Activated CD8-positive, alpha-beta T cell treated with anti-CD3 and anti-CD28 coated beads for 36 hours (primary cell): ENCODE results near the gene MAFF. TPM values are rescaled to one million over a fixed set of nuclear protein-coding genes. Genes with fewer than 3 reads are reported as not detected.

Source experiments
- ATAC-seq: fragments of 200-7000 bp; cut with Tn5 transposase; one replicate; pipeline ENCODE4 v1.10.0; 2021; ENCODE audit warnings: mild to moderate bottlenecking, moderate library complexity
- CTCF ChIA-PET: fragments of 350-600 bp; sonication (Branson Sonifier 250); formaldehyde crosslinking; loops from one replicate; lab custom pipeline; 2021; ENCODE audit warnings: antibody characterized with exemption; lab: Charles Lee
- POLR2A ChIA-PET: fragments of 350-600 bp; sonication (Branson Sonifier 250); formaldehyde crosslinking; loops from one replicate; lab custom pipeline; 2021; ENCODE audit warnings: antibody characterized with exemption; lab: Charles Lee
- DNase-seq: peaks from one replicate; pipeline ENCODE4 v3.0.0-alpha.2; 2020
- H3K27ac Mint-ChIP-seq: one replicate; pipeline ENCODE4 v1.8.0; 2021; ENCODE audit warnings: mild to moderate bottlenecking, mixed read lengths
- H3K27me3 Mint-ChIP-seq: one replicate; pipeline ENCODE4 v1.8.0; 2021; ENCODE audit warnings: mixed read lengths
- H3K36me3 Mint-ChIP-seq: one replicate; pipeline ENCODE4 v1.8.0; 2021; ENCODE audit warnings: low read depth, mixed read lengths
- H3K4me1 Mint-ChIP-seq: one replicate; pipeline ENCODE4 v1.8.0; 2021; ENCODE audit warnings: low read depth, mixed read lengths
- H3K4me3 Mint-ChIP-seq: one replicate; pipeline ENCODE4 v1.8.0; 2021; ENCODE audit warnings: mild to moderate bottlenecking, moderate library complexity, mixed read lengths
- H3K9me3 Mint-ChIP-seq: one replicate; pipeline ENCODE4 v1.8.0; 2021; ENCODE audit warnings: mixed read lengths
- intact Hi-C: fragments of 100-400 bp; cut with micrococcal nuclease; formaldehyde crosslinking; loops from one replicate; pipeline ENCODE4 v1.10.0; 2022
- total RNA-seq, 2 experiments: library from RNA; stranded (reverse); gene quantifications; one replicate each; pipeline ENCODE4 v1.2.3, GENCODE V29; 2021
- TF ChIP-seq, protein P1 (sequence below): fragments of 200-600 bp; IDR thresholded peaks from one replicate; pipeline ENCODE4 v1.8.0; 2022; ENCODE audit warnings: antibody characterized with exemption, mild to moderate bottlenecking

MAFF gene
- total RNA-seq, 2 experiments from 2014 or later: 12.5 to 13.7 TPM

DNA sequence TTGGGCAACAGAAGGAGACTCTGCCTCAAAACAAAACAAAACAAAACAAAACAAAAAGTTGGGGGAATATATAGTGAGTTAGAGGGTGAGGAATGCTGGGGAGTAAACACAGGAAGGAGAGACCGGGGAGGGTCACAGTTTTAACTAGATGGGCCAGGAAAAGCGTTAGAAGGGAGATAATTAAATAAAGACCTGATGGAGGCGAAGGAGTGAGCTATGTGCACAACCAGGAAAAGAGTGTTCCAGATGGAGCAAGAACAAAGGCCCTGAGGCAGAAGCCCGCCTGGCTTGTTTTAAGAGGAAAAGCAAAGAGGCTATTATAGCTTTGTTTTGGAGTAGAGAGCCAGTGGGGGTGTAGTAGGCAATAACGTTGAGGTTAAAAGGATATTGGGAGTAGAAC, 15.4 kb upstream of the MAFF start:
- Mint-ChIP-seq H3K9me3 (no peaks in the 10 kb centered on the region), H3K4me3 (no peak overlapping the region), H3K36me3 (no peaks in the 10 kb centered on the region), H3K27ac (no peak overlapping the region), H3K27me3 (no peaks in the 10 kb centered on the region), H3K4me1 (peaks cover 7% of the 10 kb centered on the region)
- ChIA-PET CTCF (interaction anchor here (1.2 to 1.3 kb wide), 2 partner anchors 72 to 134 kb away, joined by 3 to 4 read pairs; no protein-coding TSS in a partner anchor), POLR2A (interaction anchor here (1.0 kb wide), 1 partner anchor 15 kb away, joined by 3 read pairs; the partner anchor contains the start of gene MAFF)
- no peak for DNase-seq
- TF ChIP-seq, protein P1, sequence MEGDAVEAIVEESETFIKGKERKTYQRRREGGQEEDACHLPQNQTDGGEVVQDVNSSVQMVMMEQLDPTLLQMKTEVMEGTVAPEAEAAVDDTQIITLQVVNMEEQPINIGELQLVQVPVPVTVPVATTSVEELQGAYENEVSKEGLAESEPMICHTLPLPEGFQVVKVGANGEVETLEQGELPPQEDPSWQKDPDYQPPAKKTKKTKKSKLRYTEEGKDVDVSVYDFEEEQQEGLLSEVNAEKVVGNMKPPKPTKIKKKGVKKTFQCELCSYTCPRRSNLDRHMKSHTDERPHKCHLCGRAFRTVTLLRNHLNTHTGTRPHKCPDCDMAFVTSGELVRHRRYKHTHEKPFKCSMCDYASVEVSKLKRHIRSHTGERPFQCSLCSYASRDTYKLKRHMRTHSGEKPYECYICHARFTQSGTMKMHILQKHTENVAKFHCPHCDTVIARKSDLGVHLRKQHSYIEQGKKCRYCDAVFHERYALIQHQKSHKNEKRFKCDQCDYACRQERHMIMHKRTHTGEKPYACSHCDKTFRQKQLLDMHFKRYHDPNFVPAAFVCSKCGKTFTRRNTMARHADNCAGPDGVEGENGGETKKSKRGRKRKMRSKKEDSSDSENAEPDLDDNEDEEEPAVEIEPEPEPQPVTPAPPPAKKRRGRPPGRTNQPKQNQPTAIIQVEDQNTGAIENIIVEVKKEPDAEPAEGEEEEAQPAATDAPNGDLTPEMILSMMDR: no peak
- no peak for ATAC-seq
- intact Hi-C loops: no loop called here

DNA sequence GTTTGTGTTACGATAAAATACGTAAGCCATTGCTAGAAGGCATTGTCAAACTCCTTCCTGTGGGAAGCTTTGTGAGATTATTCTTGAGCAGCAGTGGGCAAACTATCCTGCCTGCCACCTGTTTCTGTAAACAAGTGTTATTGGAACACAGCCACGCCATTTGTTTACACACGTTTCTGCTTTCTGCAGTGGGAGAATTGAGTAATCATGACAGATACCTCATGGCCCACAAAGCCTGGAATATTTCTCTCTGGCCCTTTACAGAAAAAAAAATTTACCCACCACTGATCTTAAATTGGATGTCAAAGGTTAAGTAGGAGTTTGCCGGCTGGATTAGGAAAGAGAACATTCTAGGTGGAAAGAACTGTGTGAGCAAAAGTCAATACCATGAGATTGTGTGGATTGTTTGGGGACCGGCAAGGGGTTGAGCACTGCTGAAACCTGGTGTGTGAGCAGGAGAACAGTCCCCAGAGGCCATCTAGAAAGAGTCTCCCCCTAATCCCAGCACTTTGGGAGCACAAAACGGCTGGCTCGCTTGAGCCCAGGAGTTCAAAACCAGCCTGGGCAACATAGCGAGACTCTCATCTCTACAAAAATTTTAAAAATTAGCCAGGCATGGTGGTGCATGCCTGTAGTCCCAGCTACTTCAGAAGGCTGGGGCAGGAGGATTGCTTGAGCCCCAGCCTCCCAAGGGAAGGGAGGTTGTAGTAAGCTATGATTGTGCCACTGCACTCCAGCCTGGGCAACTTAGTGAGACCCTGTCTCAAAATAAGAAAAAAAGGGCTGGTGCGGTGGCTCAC, 14.2 kb upstream of the MAFF start:
- Mint-ChIP-seq H3K4me1 (peaks cover 4% of the 10 kb centered on the region), H3K27me3 (peaks cover under 1% of the 10 kb centered on the region), H3K27ac (no peak overlapping the region), H3K9me3 (no peaks in the 10 kb centered on the region), H3K36me3 (no peaks in the 10 kb centered on the region), H3K4me3 (no peak overlapping the region)
- POLR2A ChIA-PET: interaction anchor here (0.6 kb wide), 1 partner anchor 18 kb away, joined by 3 read pairs; no protein-coding TSS in a partner anchor
- intact Hi-C loops: no loop called here
- DNase-seq: no peak
- TF ChIP-seq, protein P1: no peak
- CTCF ChIA-PET: interaction anchor here (0.8 to 1.3 kb wide), 4 partner anchors 11 to 136 kb away, joined by 3 to 5 read pairs (median 4); partner anchors contain the start of gene MAFF
- no peak for ATAC-seq

DNA sequence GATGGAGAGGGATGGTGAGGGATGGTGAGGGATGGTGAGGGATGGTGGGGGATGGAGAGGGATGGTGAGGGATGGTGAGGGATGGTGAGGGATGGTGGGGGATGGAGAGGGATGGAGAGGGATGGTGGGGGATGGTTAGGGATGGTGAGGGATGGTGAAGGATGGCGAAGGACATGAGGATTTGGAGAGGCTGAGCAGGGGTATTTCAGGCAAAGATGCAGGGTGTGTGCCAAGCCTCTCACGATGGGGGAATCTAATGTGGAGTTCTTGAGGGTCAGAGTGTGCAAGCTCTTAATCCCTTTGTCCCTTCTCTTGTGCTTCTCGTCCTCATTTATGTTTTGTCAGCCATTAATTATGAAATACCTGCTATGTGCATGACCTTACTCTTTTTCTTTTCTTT, 12.7 kb upstream of the MAFF start:
- Mint-ChIP-seq H3K9me3 (no peaks in the 10 kb centered on the region), H3K36me3 (no peaks in the 10 kb centered on the region), H3K4me3 (no peak overlapping the region), H3K27ac (no peak overlapping the region), H3K27me3 (peaks cover 3% of the 10 kb centered on the region), H3K4me1 (peaks cover under 1% of the 10 kb centered on the region)
- no peak for DNase-seq
- POLR2A ChIA-PET: no interaction called here
- TF ChIP-seq, protein P1: no peak
- no peak for ATAC-seq
- CTCF ChIA-PET: no interaction called here
- intact Hi-C loops: no loop called here

DNA sequence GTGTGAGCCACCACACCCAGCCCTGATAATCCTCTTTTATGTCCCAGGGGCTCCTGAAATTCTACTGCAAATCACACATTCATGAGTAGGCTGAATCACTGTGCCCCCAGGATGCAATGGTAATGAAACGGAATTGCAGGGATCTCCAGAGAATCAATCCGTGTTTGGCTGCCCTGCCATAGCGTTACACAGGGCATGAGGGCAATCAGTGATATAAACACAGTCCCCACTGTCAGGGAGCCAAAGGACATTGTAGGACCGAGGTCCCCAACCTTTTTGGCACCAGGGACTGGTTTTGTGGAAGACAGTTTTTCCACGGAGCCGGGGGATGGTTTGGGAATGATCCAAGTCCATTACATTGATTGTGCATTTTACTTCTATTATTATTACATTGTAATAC, 11.2 kb upstream of the MAFF start:
- Mint-ChIP-seq H3K4me3 (no peak overlapping the region), H3K4me1 (peaks cover 6% of the 10 kb centered on the region), H3K9me3 (no peaks in the 10 kb centered on the region), H3K36me3 (no peaks in the 10 kb centered on the region), H3K27me3 (peaks cover 3% of the 10 kb centered on the region), H3K27ac (no peak overlapping the region)
- POLR2A ChIA-PET: interaction anchor here (0.6 kb wide), 2 partner anchors 12 to 17 kb away, joined by 3 to 6 read pairs; no protein-coding TSS in a partner anchor
- intact Hi-C loops: no loop called here
- no peak for ATAC-seq
- DNase-seq: no peak
- TF ChIP-seq, protein P1: no peak
- CTCF ChIA-PET: no interaction called here

DNA sequence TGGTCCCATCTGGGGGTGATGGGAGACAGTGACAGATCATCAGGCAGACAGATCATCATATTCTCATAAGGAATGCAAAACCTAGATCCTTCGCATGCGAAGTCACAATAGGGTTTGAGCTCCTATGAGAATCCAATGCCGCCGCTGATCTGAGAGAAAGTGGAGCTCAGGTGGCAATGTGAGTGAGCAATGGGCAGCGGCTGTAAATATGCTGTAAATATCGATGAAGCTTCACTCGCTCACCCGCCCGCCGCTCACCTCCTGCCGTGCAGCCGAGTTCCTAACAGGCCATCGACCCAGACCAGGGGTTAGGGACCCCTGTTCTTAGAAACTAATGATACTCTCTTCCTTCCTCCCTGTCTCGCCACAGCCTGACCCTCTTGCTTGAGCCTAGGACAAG, 10.7 kb upstream of the MAFF start:
- ChIA-PET POLR2A (interaction anchor here (0.6 kb wide), 1 partner anchor 16 kb away, joined by 6 read pairs; no protein-coding TSS in a partner anchor), CTCF (no interaction called here)
- no peak overlapping the region for H3K4me3 Mint-ChIP-seq
- ATAC-seq (no peak), DNase-seq (no peak)
- intact Hi-C loops: no loop called here
- peaks cover 6% of the 10 kb centered on the region for H3K4me1 Mint-ChIP-seq
- no peaks in the 10 kb centered on the region for H3K36me3 Mint-ChIP-seq
- H3K27me3 Mint-ChIP-seq: peaks cover 3% of the 10 kb centered on the region
- TF ChIP-seq, protein P1: no peak
- H3K27ac Mint-ChIP-seq: no peak overlapping the region
- H3K9me3 Mint-ChIP-seq: no peaks in the 10 kb centered on the region
